ENCODE results near the gene TXNRD2. TPM values are rescaled to one million over a fixed set of nuclear protein-coding genes. Genes with fewer than 3 reads are reported as not detected.

The TXNRD2 gene
- total RNA-seq, 1 experiment from 2014 or later: 22.9 TPM

DNA sequence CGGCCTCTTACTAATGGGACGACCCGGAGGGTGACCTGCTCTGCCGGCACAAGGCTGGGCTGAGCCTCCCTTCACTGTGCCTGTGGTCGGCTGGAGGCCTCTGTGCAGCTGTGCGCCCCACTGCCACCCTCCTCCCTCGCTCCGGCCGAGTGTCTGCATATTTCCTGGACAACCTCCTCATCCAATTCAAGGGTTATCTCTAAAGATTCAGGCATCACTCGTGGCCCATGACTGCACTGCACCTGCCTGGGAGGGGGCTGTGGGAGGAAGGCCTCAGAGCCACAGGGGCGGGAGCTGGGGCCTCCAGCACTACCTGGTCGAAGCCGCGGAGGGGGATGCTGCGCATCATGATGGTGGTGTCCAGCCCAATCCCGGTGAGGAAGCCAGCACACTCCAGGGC is 43.9 kb downstream of the TXNRD2 start:
- Histone ChIP-seq H3K79me2 (ENCODE audit: insufficient read depth, low read length) (no peaks in the 10 kb centered on the region), H3K23ac (ENCODE audit: insufficient read length, low read depth, low read length) (no peak overlapping the region), H3K27ac (ENCODE audit: insufficient read length, low read depth, low read length) (no peak overlapping the region), H3K9ac (ENCODE audit: extremely low read depth, insufficient read length, low read length) (no peak overlapping the region), H3K4me1 (ENCODE audit: insufficient read depth, low read length) (no peaks in the 10 kb centered on the region), H2BK12ac (ENCODE audit: insufficient read length, low read depth, low read length) (no peak overlapping the region), H3K9me3 (ENCODE audit: control insufficient read depth, low read depth, low read length) (no peaks in the 10 kb centered on the region), H2BK120ac (ENCODE audit: low read depth, low read length, poor library complexity, severe bottlenecking) (no peak overlapping the region), H3K23me2 (ENCODE audit: insufficient read length, low read depth, low read length, poor library complexity, severe bottlenecking) (no peaks in the 10 kb centered on the region), H2AK5ac (ENCODE audit: insufficient read length, low read length) (no peak overlapping the region), H3K27me3 (ENCODE audit: insufficient read depth, low read length) (no peaks in the 10 kb centered on the region), H4K5ac (ENCODE audit: insufficient read length, low read depth, low read length) (no peak overlapping the region), H3K14ac (ENCODE audit: insufficient read depth, low read length) (no peak overlapping the region; the same call in 1 of the 2 replicates), H2BK5ac (ENCODE audit: insufficient read length, low read length) (no peak overlapping the region), H2BK15ac (ENCODE audit: low read depth, low read length) (no peak overlapping the region), H2AFZ (ENCODE audit: low read length) (no peak overlapping the region), H3K4me2 (ENCODE audit: insufficient read depth, insufficient read length, low read length) (no peak overlapping the region), H4K20me1 (ENCODE audit: control insufficient read depth, insufficient read depth, insufficient read length) (no peaks in the 10 kb centered on the region), H3K18ac (ENCODE audit: insufficient read length, low read depth, low read length) (no peak overlapping the region), H3K56ac (ENCODE audit: insufficient read length, low read depth, low read length) (no peak overlapping the region), H3T11ph (ENCODE audit: low read length) (no peak overlapping the region), H4K8ac (replicated peaks; ENCODE audit: insufficient read length, low read depth, low read length) (no peak overlapping the region), H2BK20ac (ENCODE audit: low read depth, low read length, poor library complexity, severe bottlenecking) (no peak overlapping the region), H4K91ac (ENCODE audit: insufficient read length, low read depth, low read length) (no peak overlapping the region), H3K79me1 (ENCODE audit: insufficient read depth, low read depth, low read length, poor library complexity, severe bottlenecking) (no peaks in the 10 kb centered on the region), H3K4ac (ENCODE audit: low read depth, low read length) (no peak overlapping the region)
- H3K9me3 Mint-ChIP-seq: no peaks in the 10 kb centered on the region
- peaks cover 2 to 7% (median 6%) of the 10 kb centered on the region in 3 experiments; a peak in 3 of 7 replicates for H3K36me3 Mint-ChIP-seq (ENCODE audit: insufficient read depth in 1 of 3, low read depth in 3 of 3)
- no CpG with 5 or more reads among the region's 16 CpGs for WGBS (ENCODE audit: extremely low coverage, insufficient read length, low lambda C conversion rate)
- TF ChIP-seq, protein P1, sequence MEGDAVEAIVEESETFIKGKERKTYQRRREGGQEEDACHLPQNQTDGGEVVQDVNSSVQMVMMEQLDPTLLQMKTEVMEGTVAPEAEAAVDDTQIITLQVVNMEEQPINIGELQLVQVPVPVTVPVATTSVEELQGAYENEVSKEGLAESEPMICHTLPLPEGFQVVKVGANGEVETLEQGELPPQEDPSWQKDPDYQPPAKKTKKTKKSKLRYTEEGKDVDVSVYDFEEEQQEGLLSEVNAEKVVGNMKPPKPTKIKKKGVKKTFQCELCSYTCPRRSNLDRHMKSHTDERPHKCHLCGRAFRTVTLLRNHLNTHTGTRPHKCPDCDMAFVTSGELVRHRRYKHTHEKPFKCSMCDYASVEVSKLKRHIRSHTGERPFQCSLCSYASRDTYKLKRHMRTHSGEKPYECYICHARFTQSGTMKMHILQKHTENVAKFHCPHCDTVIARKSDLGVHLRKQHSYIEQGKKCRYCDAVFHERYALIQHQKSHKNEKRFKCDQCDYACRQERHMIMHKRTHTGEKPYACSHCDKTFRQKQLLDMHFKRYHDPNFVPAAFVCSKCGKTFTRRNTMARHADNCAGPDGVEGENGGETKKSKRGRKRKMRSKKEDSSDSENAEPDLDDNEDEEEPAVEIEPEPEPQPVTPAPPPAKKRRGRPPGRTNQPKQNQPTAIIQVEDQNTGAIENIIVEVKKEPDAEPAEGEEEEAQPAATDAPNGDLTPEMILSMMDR (conservative IDR thresholded peaks at IDR 0.05): no peak
- no peak overlapping the region for H3K4me3 Mint-ChIP-seq
- no peak for DNase-seq
- no peaks in the 10 kb centered on the region for H3K27me3 Mint-ChIP-seq (ENCODE audit: low read depth)
- peaks cover 7% of the 10 kb centered on the region in 2 experiments for H3K4me1 Mint-ChIP-seq
- H3K27ac Mint-ChIP-seq: no peak overlapping the region; a peak in 2 of 7 replicates
